HG02571 (cell line): ENCODE data around the gene FERMT1.
"Not testable (repeated sequence)": the region's sequence is repeated elsewhere in the genome, so short reads cannot be mapped to it uniquely, and the experiment has no call there.

ENCODE experiments used
- ATAC-seq: cut with Tn5 transposase; IDR thresholded peaks from one replicate; pipeline ENCODE4 v1.9.1; 2021; ENCODE audit warnings: mild to moderate bottlenecking, moderate library complexity; ENCODE audit not compliant: unreplicated experiment

Gene FERMT1

DNA sequence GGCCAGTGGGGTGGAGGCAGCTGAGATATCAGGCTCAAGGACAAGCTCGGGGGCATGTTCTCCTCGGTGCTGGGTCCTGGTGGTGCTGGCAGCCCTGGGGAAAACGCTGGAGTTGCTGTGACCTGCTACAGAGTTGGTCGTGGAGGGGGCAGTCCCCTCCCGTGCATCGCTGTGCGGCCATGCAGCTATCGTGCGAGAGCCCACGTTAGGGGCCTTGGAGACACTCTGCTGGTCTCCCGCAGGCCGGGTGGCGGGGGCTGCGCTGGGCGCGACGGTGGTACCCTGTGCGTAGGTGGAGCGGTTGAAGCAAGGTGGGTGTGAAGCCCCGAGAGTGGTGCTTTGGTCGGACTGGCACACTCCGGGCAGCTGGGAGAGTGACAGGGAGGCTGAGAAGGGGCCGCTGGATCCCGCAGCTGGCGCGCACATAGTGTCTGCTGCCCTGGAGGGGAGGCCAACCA is 81.0 kb downstream of the FERMT1 start:
- ATAC-seq = no peak

DNA sequence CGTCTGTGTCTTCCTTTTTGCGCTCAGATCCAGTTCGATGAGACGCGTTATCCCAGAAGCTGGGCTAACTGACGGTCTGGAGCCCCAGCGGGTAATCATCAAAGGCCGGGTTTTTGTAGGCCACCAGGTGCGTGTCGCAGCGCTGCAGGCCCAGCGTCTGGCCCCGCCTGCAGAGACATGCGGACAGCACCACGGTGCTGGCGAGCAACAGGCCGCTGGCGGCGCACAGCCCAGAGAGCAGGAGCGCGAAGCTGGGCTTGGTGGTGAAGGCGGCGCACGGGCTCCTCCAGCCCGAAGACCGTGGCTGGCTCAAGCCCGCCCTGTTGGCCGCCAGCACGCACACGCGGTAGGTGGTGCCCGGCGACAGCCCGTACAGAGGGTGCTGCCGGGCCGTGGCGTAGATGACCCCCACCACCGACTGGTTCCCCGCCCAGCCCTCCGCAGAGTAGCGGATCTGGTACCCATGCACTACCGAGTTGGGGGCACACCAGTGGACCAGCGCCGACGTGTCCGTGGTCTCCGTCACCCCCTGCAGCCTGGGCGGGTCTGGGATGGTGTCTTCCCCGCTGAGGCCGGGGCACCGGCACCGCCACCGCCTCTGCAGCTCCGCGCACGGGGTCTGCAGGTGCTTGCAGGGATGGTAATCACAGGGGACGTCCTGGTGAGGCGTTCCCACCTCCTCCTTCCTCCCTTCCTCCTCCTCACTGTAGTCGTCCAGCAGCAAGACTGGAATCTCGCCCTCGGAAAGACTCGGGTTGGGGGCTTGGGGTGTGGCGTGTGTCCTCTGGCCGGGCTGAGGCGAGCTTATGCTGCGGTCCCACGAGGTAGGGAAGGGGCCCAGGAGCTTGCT is 81.6 kb downstream of the FERMT1 start:
- no peak for ATAC-seq

DNA sequence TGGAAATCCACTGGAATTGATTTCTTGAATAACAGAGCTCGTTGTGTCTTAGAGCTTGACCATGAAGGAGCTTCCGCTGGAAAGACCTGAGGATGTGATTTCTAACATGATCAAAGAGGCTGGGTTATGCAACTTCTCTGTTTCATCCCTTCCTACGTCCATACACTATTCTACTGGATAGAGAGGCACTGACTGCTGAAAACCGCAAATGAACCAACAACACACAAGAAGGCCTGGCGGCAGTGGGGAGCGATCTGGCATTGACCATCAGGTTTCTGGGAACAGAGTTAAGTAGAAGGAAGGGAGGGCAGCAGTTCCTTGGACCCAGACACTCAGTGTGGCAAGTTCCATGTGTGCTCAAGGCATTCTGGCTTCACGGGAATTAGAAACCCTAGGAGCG is 82.3 kb downstream of the FERMT1 start:
- ATAC-seq = no peak

DNA sequence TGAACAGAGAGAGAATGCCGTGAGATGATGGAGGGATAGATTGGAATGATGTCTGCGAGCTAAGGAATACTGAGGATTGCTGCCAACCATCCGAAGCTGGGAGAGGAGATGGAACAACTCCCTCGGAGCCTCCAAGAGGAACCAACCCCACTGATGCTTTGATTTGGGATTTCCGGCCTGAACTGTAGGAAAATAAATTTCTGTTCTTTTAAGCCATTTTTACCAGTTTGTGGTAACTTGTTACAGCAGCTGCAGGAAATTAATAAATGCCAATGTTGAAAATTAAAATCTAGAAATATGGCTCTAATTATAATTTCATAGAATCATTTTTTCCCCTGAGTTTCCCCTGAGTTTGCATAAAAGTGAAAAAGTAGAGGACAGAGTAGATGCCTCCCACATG is 83.1 kb downstream of the FERMT1 start:
- ATAC-seq = no peak

DNA sequence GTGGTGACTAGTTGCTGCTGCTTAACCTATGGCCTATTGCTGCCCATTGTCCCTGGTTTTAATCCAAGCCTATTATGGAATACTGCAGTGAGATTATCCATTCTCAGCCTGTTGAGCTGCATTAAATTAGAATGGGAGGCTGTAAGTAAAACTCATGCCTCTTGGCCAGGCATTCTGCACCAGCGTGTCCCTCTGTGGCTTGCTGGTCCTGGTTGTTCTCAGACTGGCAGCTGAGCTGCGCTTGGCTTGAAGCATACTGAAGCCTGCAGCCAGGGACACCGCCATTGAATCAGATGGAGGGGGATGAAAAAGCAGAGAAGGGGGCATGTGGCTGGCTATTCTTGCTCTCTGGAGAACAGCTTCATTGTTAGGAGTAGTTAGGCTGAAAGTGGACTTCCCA is 84.6 kb downstream of the FERMT1 start:
- no peak for ATAC-seq

DNA sequence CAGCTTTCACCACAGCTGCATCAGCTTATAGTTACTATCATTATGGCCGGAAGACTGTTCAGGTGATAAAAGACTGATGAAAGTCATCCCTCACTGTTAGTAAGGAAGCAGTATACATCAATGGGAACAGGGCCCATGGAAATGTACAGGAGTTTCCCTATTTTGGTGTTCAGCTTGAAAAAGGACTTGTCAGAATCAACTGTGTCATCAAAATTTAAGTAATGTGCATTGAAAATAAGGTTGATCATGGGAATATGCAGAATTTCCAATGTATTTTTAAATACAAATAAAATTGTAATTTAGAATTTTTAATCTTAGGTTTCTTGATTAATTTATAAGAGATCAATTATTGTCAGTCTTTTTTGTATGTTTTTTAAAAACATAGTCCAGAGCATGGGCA is 85.7 kb downstream of the FERMT1 start:
- no peak for ATAC-seq

DNA sequence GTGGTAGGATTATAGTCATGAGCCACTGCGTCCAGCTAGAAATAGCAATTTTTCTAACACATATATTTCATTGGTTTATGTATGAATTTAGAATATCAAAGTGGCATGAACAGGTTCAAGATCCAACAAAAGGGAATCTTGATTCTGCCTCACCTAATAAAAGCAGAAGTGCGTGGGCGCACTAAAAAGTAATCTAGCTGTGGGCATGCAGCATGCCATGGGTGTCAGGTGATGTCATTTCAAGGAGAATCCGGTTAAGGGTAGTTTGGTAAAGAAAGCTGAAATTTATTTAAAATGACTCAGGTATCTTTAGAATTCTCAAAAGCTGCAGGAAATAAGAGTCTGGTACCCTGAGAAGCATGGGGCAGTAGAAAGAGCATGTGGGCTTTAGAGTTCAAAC is 86.6 kb downstream of the FERMT1 start:
- no peak for ATAC-seq

DNA sequence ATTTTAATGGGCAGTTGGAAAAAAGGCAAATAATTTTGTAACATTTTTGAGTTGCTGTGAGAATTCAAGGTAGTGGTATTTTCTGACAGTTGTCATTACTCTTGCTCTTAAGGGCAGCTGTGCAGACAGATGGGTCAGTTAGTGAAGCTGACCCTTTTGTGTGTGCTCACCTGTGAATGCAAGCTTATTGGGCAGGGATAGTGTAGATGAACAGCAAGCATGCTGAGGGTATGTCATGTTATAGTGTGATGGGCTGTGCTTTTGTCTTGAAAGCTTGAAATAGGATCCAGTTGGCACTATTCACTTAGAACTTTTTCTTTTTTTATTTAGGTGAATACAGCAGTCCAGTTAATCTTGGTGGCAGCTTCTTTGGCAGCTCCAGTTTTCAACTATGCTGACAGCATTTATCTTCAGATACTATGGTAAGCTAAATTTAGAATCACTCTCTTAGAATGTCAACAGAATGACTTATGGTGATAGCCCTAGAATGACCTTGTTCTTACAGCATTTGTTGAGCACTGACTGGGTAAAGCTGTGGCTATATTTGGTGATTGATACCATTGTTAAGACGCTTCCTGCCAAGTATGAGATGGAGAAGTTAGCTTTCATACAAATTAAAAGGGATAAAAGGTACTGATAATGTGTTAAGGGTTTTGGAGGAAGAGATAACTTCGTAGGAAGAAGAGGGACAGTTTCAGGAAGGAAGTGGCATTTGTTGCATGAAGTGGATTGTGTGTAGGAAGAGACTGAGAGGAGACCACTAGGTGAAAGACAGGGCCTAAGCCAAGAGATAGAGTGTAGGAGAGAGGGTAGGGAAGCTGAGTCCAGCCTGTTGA is 88.5 kb downstream of the FERMT1 start:
- ATAC-seq = no peak

DNA sequence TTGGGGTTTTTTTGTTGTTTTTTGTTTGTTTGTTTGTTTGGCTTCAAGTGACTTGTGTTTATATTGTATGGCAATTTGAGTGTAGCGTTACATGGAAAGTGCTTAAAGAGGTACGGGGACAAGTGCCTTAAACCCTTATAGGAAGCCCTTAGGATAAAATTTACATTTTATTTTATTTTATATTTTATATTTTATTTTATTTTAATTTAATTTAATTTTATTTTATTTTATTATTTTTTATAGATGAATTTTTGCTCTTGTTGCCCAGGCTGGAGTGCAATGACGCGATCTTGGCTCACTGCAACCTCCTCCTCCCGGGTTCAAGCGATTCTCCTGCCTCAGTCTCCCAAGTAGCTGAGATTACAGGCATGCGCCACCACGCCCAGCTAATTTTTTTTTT is 89.9 kb downstream of the FERMT1 start:
- ATAC-seq = not testable (repeated sequence)

DNA sequence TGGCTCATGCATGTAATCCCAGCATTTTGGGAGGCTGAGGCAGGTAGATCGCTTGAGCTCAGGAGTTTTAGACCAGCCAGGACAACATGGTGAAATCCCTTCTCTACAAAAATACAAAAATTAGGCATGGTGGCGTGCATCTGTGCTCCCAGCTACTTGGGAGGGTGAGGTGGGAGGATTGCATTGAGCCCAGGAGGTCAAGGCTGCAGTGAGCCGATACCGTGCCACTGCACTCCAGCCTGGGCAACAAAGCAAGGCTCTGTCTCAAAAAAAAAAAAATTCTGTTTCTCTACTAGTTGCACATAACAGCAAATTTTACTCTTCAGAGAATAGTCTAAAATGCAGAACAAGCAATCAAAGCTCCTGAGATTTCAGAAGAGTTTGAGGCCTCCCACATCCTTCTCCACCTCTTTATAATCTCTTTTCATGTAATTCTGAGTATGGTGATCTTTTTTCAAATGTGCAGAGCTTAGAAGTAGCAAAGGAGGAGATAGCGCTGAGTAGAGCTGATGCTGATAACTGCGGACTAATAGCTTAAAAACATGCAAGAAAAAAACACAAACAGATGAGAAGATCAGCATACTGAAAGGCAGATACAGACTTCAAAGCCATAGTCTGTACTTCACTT is 92.3 kb downstream of the FERMT1 start:
- ATAC-seq = no peak

DNA sequence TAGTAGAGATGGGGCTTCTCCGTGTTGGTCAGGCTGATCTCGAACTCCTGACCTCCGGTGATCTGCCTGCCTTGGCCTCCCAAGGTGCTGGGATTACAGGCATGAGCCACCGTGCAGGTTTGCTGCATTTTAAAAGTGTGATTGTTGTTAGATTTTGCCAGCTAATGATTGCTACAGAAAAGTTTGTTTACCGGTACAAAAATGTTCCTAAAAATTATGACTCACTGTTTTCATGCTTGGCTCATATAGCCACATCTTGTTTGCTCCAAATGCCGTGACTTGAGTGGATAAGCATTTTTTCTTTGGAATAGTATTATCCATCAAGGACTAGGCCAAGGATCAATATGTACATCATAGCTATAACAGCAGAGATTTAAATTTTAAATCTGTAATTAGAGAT is 93.3 kb downstream of the FERMT1 start:
- ATAC-seq = no peak

DNA sequence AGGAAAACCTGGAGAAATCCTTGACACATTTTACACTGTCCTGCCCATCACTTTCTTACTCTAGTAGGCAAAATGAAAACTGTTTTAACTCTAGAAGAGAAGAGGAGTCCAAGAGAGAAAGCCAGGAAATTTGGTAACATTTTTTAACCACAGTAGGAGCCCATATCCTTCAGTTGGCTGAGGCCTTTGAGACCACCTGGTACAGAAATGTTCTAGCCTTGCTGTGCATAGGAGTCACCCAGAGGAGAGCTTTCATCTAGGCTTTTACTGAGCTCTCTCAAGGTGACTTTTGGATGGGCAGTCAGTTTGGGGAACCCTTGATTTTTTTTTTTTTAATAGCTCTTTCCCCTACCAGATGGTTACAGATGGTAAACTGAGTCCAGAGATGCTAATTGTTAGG is 94.0 kb downstream of the FERMT1 start:
- no peak for ATAC-seq

DNA sequence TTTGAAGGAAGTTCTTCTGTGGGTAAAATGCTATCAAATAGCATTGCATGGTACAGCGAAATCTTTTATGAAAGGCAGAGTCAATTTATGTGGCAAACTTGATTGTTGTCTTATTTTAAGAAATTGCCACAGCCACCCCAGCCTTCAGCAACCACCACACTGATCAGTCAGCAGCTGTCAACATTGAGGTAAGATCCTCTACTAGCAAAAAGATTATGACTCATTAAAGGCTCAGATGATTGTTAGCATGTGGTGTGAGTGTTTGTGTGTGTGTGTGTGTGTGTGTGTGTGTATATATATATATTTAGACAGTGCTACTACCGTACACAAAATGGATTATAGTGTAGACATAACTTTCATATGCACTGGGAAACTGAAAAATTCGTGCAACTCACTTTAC is 96.8 kb downstream of the FERMT1 start:
- no peak for ATAC-seq
